CD4-positive, CD25-positive, alpha-beta regulatory T cell (primary cell): ENCODE results near the gene AP3B1. TPM values are rescaled to one million over a fixed set of nuclear protein-coding genes. Genes with fewer than 3 reads are reported as not detected.
"Not testable (repeated sequence)": the region's sequence is repeated elsewhere in the genome, so short reads cannot be mapped to it uniquely, and the experiment has no call there.

Source experiments
- ATAC-seq, 2 donors: fragments of 150-1000 bp; cut with Tn5 transposase; one replicate each; pipeline ENCODE4 v1.10.0; 2021; ENCODE audit warnings: low read depth in 2 of 2, moderate number of reproducible peaks in 2 of 2, moderate library complexity in 1 of 2
- DNase-seq, 3 donors: peaks; one replicate each; pipeline versions ENCODE4 v3.0.0 to v3.0.0-alpha.2; 2012 to 2022; ENCODE audit warnings: mixed read lengths in 1 of 3
- H3K27ac ChIP-seq: one replicate; pipeline ENCODE4 v1.7.0; 2013; ENCODE audit warnings: mild to moderate bottlenecking, low read length; ENCODE audit not compliant: insufficient read depth, poor library complexity, severe bottlenecking
- H3K27me3 ChIP-seq: one replicate; pipeline ENCODE4 v1.7.0; 2013; ENCODE audit warnings: low read length; ENCODE audit not compliant: control insufficient read depth, insufficient read depth
- H3K36me3 ChIP-seq: one replicate; pipeline ENCODE4 v1.7.0; 2013; ENCODE audit warnings: mild to moderate bottlenecking, low read length, moderate library complexity; ENCODE audit not compliant: control insufficient read depth, insufficient read depth
- H3K4me1 ChIP-seq: 2 replicates; pipeline ENCODE4 v1.7.0; 2013; ENCODE audit warnings: mild to moderate bottlenecking, low read length; ENCODE audit not compliant: insufficient read depth, control insufficient read depth, poor library complexity, severe bottlenecking
- H3K4me3 ChIP-seq: one replicate; pipeline ENCODE4 v1.7.0; 2013; ENCODE audit warnings: low read depth, mild to moderate bottlenecking, low read length, moderate library complexity
- H3K9me3 ChIP-seq, 2 experiments: 1 replicate in 1 of 2; 2 replicates in 1 of 2; pipeline ENCODE4 v1.7.0; 2013; ENCODE audit warnings: low read length in 2 of 2, mild to moderate bottlenecking in 1 of 2, moderate library complexity in 1 of 2; ENCODE audit not compliant: control insufficient read depth in 2 of 2
- H3K27ac Mint-ChIP-seq, 3 donors: one replicate each; pipeline ENCODE4 v1.8.0; 2020 to 2022; ENCODE audit warnings: mild to moderate bottlenecking in 3 of 3, mixed read lengths in 3 of 3, moderate library complexity in 2 of 3
- H3K27me3 Mint-ChIP-seq: one replicate; pipeline ENCODE4 v1.8.0; 2022; ENCODE audit warnings: mild to moderate bottlenecking, mixed read lengths
- H3K36me3 Mint-ChIP-seq: one replicate; pipeline ENCODE4 v1.8.0; 2020; ENCODE audit warnings: mixed read lengths
- H3K4me1 Mint-ChIP-seq, 4 donors: one replicate each; pipeline ENCODE4 v1.8.0; 2020 to 2022; ENCODE audit warnings: mixed read lengths in 4 of 4, mild to moderate bottlenecking in 1 of 4
- H3K4me3 Mint-ChIP-seq, 4 donors: one replicate each; pipeline ENCODE4 v1.8.0; 2020 to 2022; ENCODE audit warnings: mild to moderate bottlenecking in 4 of 4, mixed read lengths in 4 of 4, moderate library complexity in 3 of 4
- H3K9me3 Mint-ChIP-seq, 7 donors: one replicate each; pipeline ENCODE4 v1.8.0; 2020 to 2022; ENCODE audit warnings: mixed read lengths in 7 of 7, mild to moderate bottlenecking in 3 of 7, moderate library complexity in 2 of 7
- polyA plus RNA-seq, 4 donors: library from polyadenylated mRNA; unstranded; fragments of 300-500 nt; fragmentation: Illumina TruSeq; gene quantifications; one replicate each; pipeline ENCODE4 v1.2.3, GENCODE V29; 2021
- total RNA-seq: library from RNA; stranded (reverse); gene quantifications from one replicate; pipeline ENCODE4 v1.2.3, GENCODE V29; 2022

Gene AP3B1
- total and polyA plus RNA-seq, 5 donors from 2014 or later: 27.9 to 44.5 (median 32.1) TPM

GRCh38 chr5:78077369-78078068 lies 217.0 kb downstream of the AP3B1 start:
- Mint-ChIP-seq H3K4me3 (no peak overlapping the region), H3K36me3 (peaks cover 14% of the 10 kb centered on the region), H3K9me3 (peaks cover 0 to 2% (median 0%) of the 10 kb centered on the region in 7 donors), H3K4me1 (peaks cover 0 to 5% (median 0%) of the 10 kb centered on the region in 4 donors), H3K27ac (no peak overlapping the region), H3K27me3 (no peaks in the 10 kb centered on the region)
- Histone ChIP-seq H3K27ac (no peak overlapping the region), H3K4me3 (no peak overlapping the region), H3K36me3 (peaks cover 2% of the 10 kb centered on the region), H3K27me3 (no peaks in the 10 kb centered on the region), H3K4me1 (no peaks in the 10 kb centered on the region), H3K9me3 (no peaks in the 10 kb centered on the region)
- DNase-seq (no peak), ATAC-seq (no peak)

- peaks cover 0 to 3% (median 0%) of the 10 kb centered on the region in 7 donors for H3K9me3 Mint-ChIP-seq
- peaks cover 18% of the 10 kb centered on the region for H3K36me3 Mint-ChIP-seq
- peaks cover 7% of the 10 kb centered on the region for H3K36me3 ChIP-seq
- H3K27ac Mint-ChIP-seq: no peak overlapping the region
- no peak overlapping the region for H3K4me3 ChIP-seq
- no peaks in the 10 kb centered on the region for H3K27me3 ChIP-seq
- DNase-seq (no peak), ATAC-seq (no peak)
- H3K4me3 Mint-ChIP-seq: no peak overlapping the region
- H3K4me1 Mint-ChIP-seq: peaks cover 0 to 5% (median 0%) of the 10 kb centered on the region in 4 donors
- no peaks in the 10 kb centered on the region for H3K27me3 Mint-ChIP-seq
- no peak overlapping the region for H3K27ac ChIP-seq
- H3K9me3 ChIP-seq: no peaks in the 10 kb centered on the region
- no peaks in the 10 kb centered on the region for H3K4me1 ChIP-seq
Observed at GRCh38 chr5:78076351-78076750, 218.1 kb downstream of the AP3B1 start.

GRCh38 chr5:78075301-78075700 lies 219.2 kb downstream of the AP3B1 start:
- H3K27ac Mint-ChIP-seq: no peak overlapping the region
- H3K4me3 Mint-ChIP-seq: no peak overlapping the region
- DNase-seq (no peak), ATAC-seq (no peak)
- H3K27me3 Mint-ChIP-seq: no peaks in the 10 kb centered on the region
- peaks cover 7% of the 10 kb centered on the region for H3K36me3 ChIP-seq
- peaks cover 19% of the 10 kb centered on the region for H3K36me3 Mint-ChIP-seq
- no peak overlapping the region for H3K27ac ChIP-seq
- H3K9me3 Mint-ChIP-seq: peaks cover 0 to 6% (median 1%) of the 10 kb centered on the region in 7 donors
- H3K9me3 ChIP-seq: no peaks in the 10 kb centered on the region
- peaks cover 0 to 5% (median 0%) of the 10 kb centered on the region in 4 donors for H3K4me1 Mint-ChIP-seq
- H3K27me3 ChIP-seq: no peaks in the 10 kb centered on the region
- H3K4me3 ChIP-seq: no peak overlapping the region
- no peaks in the 10 kb centered on the region for H3K4me1 ChIP-seq

- H3K27me3 Mint-ChIP-seq, H3K4me3 ChIP-seq, H3K27ac Mint-ChIP-seq, H3K27me3 ChIP-seq, H3K4me3 Mint-ChIP-seq, H3K4me1 ChIP-seq, ATAC-seq, H3K36me3 ChIP-seq, DNase-seq, H3K27ac ChIP-seq, H3K9me3 ChIP-seq: not testable (repeated sequence)
- peaks cover 0 to 24% (median 7%) of the 10 kb centered on the region in 7 donors for H3K9me3 Mint-ChIP-seq
- peaks cover 45% of the 10 kb centered on the region for H3K36me3 Mint-ChIP-seq
- H3K4me1 Mint-ChIP-seq: peaks cover 0 to 14% (median 2%) of the 10 kb centered on the region in 4 donors
Observed at GRCh38 chr5:78070691-78071090, 223.8 kb downstream of the AP3B1 start.

DNA sequence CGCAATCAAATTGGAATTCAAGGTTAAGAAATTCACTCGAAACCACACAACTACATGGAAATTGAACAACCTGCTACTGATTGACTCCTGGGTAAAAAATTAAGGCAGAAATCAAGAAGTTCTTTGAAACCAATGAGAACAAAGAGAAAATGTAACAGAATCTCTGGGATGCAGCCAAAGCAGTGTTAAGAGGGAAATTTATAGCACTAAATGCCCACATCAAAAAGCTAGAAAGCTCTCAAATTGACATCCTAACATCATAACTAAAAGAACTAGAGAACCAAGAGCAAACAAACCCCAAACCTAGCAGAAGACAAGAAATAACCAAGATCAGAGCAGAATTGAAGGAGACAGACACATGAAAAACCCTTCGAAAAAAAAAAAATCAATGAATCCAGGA lies 226.9 kb downstream of the AP3B1 start:
- ATAC-seq, H3K27me3 Mint-ChIP-seq, H3K36me3 ChIP-seq, H3K27ac ChIP-seq, H3K27me3 ChIP-seq, DNase-seq, H3K9me3 ChIP-seq, H3K4me3 ChIP-seq, H3K27ac Mint-ChIP-seq, H3K4me1 ChIP-seq: not testable (repeated sequence)
- peaks cover 44% of the 10 kb centered on the region for H3K36me3 Mint-ChIP-seq
- H3K4me3 Mint-ChIP-seq: peak overlapping the region in 1 of 4 donors; percentile 68
- H3K4me1 Mint-ChIP-seq: peaks cover 2 to 14% (median 7%) of the 10 kb centered on the region in 4 donors
- H3K9me3 Mint-ChIP-seq: peaks cover 0 to 24% (median 7%) of the 10 kb centered on the region in 7 donors

- H3K4me3 ChIP-seq, H3K27me3 Mint-ChIP-seq, H3K27ac Mint-ChIP-seq, H3K4me1 ChIP-seq, H3K4me3 Mint-ChIP-seq, H3K27ac ChIP-seq, H3K36me3 ChIP-seq, DNase-seq, H3K9me3 ChIP-seq, H3K27me3 ChIP-seq, ATAC-seq: not testable (repeated sequence)
- H3K4me1 Mint-ChIP-seq: peaks cover 2 to 14% (median 7%) of the 10 kb centered on the region in 4 donors
- peaks cover 41% of the 10 kb centered on the region for H3K36me3 Mint-ChIP-seq
- H3K9me3 Mint-ChIP-seq: peaks cover 0 to 22% (median 7%) of the 10 kb centered on the region in 7 donors
Observed at GRCh38 chr5:78066722-78067121, 227.8 kb downstream of the AP3B1 start.

GRCh38 chr5:78065663-78066062 lies 228.8 kb downstream of the AP3B1 start:
- H3K9me3 ChIP-seq: peaks cover 0 to 8% of the 10 kb centered on the region in 2 experiments
- no peaks in the 10 kb centered on the region for H3K4me1 ChIP-seq
- H3K4me1 Mint-ChIP-seq: peaks cover 2 to 14% (median 7%) of the 10 kb centered on the region in 4 donors
- no peak overlapping the region for H3K27ac Mint-ChIP-seq
- DNase-seq (no peak), ATAC-seq (no peak)
- H3K27ac ChIP-seq: no peak overlapping the region
- H3K27me3 ChIP-seq: no peaks in the 10 kb centered on the region
- no peaks in the 10 kb centered on the region for H3K36me3 ChIP-seq
- no peak overlapping the region for H3K4me3 Mint-ChIP-seq
- no peak overlapping the region for H3K4me3 ChIP-seq
- H3K36me3 Mint-ChIP-seq: peaks cover 40% of the 10 kb centered on the region
- peaks cover 0 to 21% (median 7%) of the 10 kb centered on the region in 7 donors for H3K9me3 Mint-ChIP-seq
- no peaks in the 10 kb centered on the region for H3K27me3 Mint-ChIP-seq

DNA sequence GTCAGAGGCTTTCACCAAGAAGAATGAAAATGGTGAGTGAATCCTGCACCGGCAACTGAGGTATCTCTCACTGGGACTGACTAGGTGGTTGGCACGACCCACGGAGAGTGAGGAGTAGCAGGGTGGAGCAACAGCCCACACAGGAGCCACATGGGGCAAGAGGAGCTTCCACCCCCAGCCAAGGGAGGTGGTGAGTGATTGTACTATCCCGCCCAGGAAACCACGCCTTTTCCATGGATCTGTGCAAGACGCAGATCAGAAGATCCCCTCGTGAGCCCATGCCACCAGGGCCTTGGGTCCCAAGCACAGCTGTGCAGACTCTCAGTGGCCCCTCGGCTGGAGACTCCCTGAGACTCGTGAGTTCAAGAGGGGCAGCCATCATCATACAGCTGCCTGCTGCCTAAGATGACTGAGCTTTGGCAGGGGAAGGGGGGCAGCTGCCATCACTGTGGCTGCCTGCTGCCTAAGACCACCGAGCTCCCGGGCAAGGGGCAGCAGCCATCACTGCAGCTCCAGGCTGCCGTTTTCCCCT lies 229.5 kb downstream of the AP3B1 start:
- H3K4me1 ChIP-seq: no peaks in the 10 kb centered on the region
- H3K27ac Mint-ChIP-seq: no peak overlapping the region
- no peak overlapping the region for H3K4me3 ChIP-seq
- H3K36me3 Mint-ChIP-seq: peaks cover 40% of the 10 kb centered on the region
- H3K9me3 Mint-ChIP-seq: peaks cover 0 to 21% (median 7%) of the 10 kb centered on the region in 7 donors
- peaks cover 0 to 8% of the 10 kb centered on the region in 2 experiments for H3K9me3 ChIP-seq
- no peaks in the 10 kb centered on the region for H3K27me3 Mint-ChIP-seq
- no peaks in the 10 kb centered on the region for H3K36me3 ChIP-seq
- ATAC-seq (no peak), DNase-seq (no peak)
- no peaks in the 10 kb centered on the region for H3K27me3 ChIP-seq
- H3K4me1 Mint-ChIP-seq: peaks cover 2 to 14% (median 7%) of the 10 kb centered on the region in 4 donors
- no peak overlapping the region for H3K27ac ChIP-seq
- H3K4me3 Mint-ChIP-seq: no peak overlapping the region
